A549 treated with CORT108297 at 1 μM for 4 hours (cell line): ENCODE data around the gene CAVIN3. TPM values are rescaled to one million over a fixed set of nuclear protein-coding genes. Genes with fewer than 3 reads are reported as not detected.

Source experiments
- total RNA-seq: library from RNA; stranded (reverse); fragments of 200-300 nt; extraction: Qiagen RNA extraction; gene quantifications from 5 replicates; pipeline ENCODE4 v1.2.3, GENCODE V29; 2022

CAVIN3 gene, protein sequence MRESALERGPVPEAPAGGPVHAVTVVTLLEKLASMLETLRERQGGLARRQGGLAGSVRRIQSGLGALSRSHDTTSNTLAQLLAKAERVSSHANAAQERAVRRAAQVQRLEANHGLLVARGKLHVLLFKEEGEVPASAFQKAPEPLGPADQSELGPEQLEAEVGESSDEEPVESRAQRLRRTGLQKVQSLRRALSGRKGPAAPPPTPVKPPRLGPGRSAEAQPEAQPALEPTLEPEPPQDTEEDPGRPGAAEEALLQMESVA
- total RNA-seq = 26.7 to 37.5 TPM (median 28.9 TPM) in 5 replicates

DNA sequence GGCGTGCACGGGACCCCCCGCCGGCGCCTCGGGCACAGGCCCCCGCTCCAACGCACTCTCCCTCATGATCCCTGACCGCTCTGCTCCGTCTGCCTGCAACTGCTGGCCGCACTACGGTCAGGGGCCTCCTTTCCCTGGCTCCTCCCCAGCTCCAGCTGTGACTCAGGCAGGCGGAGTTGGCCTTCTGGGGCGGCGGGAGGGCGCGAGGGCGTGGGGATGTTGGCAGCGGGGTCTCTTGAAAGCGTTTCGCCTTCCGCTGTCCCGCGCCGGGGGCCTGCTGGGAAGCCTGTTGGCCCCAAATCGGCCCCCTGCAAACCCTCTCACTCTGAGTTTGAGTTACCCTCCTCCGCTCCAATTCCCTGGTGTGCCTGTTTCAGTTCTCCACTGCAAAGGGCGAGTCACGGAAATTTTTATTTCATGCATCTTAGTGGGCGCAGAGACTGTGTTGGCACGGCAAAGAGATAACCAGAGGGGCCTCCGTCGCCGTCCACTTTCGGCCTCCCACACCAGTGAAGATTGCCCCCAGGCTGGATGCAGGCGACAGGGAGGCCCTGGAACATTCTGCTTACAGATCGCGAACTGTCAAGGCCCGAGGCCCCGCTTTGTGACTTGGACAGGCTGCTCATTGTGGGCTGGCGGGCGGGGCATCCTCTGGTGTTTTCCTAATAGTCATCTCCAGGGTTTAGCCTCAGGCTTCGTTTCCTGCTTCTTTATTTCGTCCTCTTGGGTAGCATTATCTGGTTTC lies at the start of gene CAVIN3:
CAVIN3 (minus strand) TSS at position 91 of the 745 bp plus-strand sequence; CDS start at position 66, 25 bp downstream.

Other genes with a start within 250 kb of the CAVIN3 start
- gene OR56B4, start 212.8 kb downstream of the CAVIN3 start, total RNA-seq = not detected in 5 replicates
- gene OR52B2, start 150.2 kb downstream of the CAVIN3 start, total RNA-seq = not detected in 5 replicates
- not detected in 5 replicates for gene OR52W1, start 121.3 kb downstream of the CAVIN3 start, total RNA-seq
- gene C11orf42, start 114.9 kb downstream of the CAVIN3 start, total RNA-seq = not detected in 5 replicates
- 13.3 to 20.2 TPM (median 17.9 TPM) in 5 replicates for gene FHIP1B, start 85.9 kb downstream of the CAVIN3 start, total RNA-seq
- gene CNGA4, start 81.4 kb downstream of the CAVIN3 start, total RNA-seq = 0.03 to 0.09 TPM (median 0.06 TPM) in 4 of 5 replicates, not detected in the other
- gene CCKBR, start 60.7 kb downstream of the CAVIN3 start, total RNA-seq = not detected in 5 replicates
- 10.0 to 11.9 TPM (median 10.5 TPM) in 5 replicates for gene SMPD1, start 70.0 kb upstream of the CAVIN3 start, total RNA-seq
- gene APBB1, start 98.6 kb upstream of the CAVIN3 start, total RNA-seq = 16.5 to 20.3 TPM (median 20.1 TPM) in 5 replicates
- 0.25 to 0.84 TPM (median 0.37 TPM) in 5 replicates for gene HPX, start 120.5 kb upstream of the CAVIN3 start, total RNA-seq
- gene TRIM3, start 153.4 kb upstream of the CAVIN3 start, total RNA-seq = 14.7 to 23.1 TPM (median 21.7 TPM) in 5 replicates
- gene ARFIP2, start 160.8 kb upstream of the CAVIN3 start, total RNA-seq = 53.0 to 59.0 TPM (median 57.5 TPM) in 5 replicates
- gene TIMM10B, start 161.0 kb upstream of the CAVIN3 start, total RNA-seq = 28.6 to 37.0 TPM (median 35.3 TPM) in 5 replicates
- 1.7 to 3.5 TPM (median 3.2 TPM) in 5 replicates for gene DNHD1, start 176.8 kb upstream of the CAVIN3 start, total RNA-seq